Metanephros (tissue), 1 donor: Measurements from ENCODE around the gene KIF20A. TPM values are rescaled to one million over a fixed set of nuclear protein-coding genes. Genes with fewer than 3 reads are reported as not detected.

Experiments used
- total RNA-seq: library from RNA; depleted of rRNA; stranded (reverse); fragments of >200 nt; gene quantifications from one replicate; pipeline ENCODE4 v1.2.3, GENCODE V29; 2014

KIF20A gene
- total RNA-seq, result 21.8 TPM

DNA sequence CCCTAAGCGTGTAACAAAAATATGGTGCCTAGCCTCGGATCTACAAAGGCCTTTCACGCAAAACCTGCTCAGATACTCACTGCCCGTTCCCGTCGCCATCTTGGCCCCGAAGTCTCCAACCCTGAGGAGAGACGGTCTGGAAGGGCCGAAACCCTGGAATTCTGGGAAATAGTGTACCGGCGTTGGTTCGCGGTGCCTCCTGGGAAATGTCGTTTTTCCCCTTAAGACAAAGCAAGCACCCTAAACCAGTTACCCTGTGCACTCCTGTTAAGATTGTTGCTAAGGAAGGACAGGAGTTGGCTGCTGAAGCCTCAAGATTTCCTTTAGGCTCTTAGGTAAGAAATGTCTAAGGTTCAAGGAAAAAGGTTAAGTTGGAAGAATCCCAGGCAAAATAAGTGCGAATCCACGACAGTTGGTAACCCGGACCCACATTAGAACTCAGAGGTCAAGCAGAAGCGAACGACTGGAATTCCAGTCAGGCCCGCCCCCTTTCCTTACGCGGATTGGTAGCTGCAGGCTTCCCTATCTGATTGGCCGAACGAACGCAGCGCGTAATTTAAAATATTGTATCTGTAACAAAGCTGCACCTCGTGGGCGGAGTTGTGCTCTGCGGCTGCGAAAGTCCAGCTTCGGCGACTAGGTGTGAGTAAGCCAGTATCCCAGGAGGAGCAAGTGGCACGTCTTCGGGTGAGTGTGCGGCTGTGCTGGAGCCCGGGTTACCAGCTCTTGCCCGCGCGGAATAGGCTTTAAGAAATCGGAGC lies at the start of gene KIF20A, which contains the start of gene BRD8:
Gene KIF20A (plus strand): TSS at position 597 of the 761 bp plus-strand sequence. CDS start 569 bp downstream, outside the sequence.
Gene BRD8 (minus strand): TSS at position 115 of the 761 bp plus-strand sequence. CDS start 16 bp downstream, at position 99.

DNA sequence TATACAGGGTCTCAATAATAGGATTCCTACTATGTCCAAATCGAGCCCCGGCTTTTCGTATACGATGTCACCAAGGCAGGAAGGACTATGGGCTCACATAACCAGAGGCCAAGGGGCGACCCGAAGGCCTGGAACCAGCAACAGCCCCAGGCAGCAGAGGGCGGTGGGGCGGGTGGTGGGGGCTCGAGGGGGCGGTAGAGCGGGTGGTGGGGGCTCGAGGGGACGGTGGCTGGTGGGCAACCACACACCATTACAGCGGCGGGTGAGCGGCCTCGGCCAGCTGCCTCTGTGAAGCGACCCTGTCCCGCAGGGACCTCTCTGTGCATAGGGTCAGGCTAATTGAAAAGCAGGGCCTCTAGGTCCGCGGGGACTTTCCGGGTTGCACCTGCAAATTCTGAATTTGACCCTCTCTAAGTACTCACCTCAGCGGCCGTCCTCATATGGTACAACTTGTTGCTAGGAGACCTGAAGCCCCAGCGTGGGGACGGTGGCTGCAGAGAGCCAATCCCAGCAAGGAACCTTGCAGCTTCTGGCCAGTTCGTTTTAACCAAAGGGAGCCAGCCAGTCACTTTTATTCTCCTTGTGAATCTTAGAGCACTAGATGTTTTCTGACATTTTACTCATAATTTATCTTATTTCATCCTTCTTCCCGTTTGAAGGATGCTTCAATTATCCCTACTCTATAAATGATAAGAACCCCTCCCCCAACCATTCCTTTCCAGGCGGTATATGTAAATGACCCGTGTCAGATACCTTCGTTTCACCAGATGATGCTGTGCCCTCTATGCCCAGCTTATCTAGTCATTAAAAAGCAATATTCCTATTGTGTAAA lies 39.7 kb upstream of the KIF20A start, which contains the start of gene NME5:
Gene NME5 (minus strand): TSS at position 480 of the 832 bp plus-strand sequence. CDS start 648 bp downstream, outside the sequence.

DNA sequence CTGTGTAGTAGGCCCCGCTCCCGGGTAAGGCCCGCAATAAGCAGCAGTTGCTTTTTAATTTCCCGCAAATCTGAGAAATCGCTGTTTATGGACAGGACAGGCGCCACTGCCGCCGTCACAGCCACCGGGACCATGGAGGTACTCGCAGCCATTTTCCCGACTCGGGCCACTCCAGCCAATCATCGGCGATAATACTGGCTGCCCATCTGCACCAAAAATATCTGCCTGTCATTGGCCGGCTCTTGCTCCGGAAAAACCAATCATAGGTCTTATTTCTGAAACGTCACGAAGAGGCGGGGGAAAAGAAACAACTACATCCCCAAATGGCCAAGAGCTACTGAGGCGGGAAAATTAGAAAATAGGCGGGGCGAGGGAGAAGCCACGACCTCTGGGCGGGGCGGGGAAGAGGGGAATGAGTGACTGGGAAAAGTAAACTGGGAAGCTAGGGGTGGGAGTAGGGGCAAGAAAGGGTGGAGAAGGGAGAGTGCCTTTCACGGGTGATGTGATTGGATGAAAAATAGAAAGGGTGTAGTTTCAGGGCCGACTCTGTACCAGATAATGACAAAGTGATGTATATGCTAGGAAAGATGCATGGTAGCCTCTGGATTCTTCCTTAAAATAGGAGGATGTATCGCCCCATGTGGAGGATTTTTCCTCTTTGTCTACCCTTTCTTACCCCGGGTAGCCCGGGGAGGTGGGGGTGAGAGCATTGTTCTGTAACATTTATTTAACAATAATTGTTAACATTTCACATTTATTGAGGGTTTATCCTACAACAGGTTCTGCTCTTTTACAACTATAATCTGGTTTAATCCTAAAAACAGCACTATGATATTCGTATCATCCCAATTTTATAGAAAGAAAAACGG lies 34.5 kb downstream of the KIF20A start, which contains the start of gene CDC23:
Gene CDC23 (minus strand): TSS at position 163 of the 869 bp plus-strand sequence. CDS start 11 bp downstream, at position 152.

Other genes with a start within 250 kb of the KIF20A start
- 43.4 TPM for gene FAM13B, start 146.0 kb upstream of the KIF20A start, total RNA-seq
- gene WNT8A, start 95.1 kb upstream of the KIF20A start, total RNA-seq, result 0.18 TPM
- 6.9 TPM for gene NME5, start 39.7 kb upstream of the KIF20A start, total RNA-seq
- 66.8 TPM for gene BRD8, start 482 bp upstream of the KIF20A start, total RNA-seq
- 49.3 TPM for gene CDC23, start 34.2 kb downstream of the KIF20A start, total RNA-seq
- gene GFRA3, start 95.5 kb downstream of the KIF20A start, total RNA-seq, result 0.93 TPM
- 5.1 TPM for gene CDC25C, start 152.7 kb downstream of the KIF20A start, total RNA-seq
- 29.5 TPM for gene FAM53C, start 159.2 kb downstream of the KIF20A start, total RNA-seq
- gene KDM3B, start 173.6 kb downstream of the KIF20A start, total RNA-seq, result 92.5 TPM